ENCODE measurements around the gene DGKH.
A peak's percentile ranks its signal among the peaks of the same experiment; 100 is the strongest.
"Not testable (repeated sequence)": the region's sequence is repeated elsewhere in the genome, so short reads cannot be mapped to it uniquely, and the experiment has no call there.

Gene DGKH

DNA sequence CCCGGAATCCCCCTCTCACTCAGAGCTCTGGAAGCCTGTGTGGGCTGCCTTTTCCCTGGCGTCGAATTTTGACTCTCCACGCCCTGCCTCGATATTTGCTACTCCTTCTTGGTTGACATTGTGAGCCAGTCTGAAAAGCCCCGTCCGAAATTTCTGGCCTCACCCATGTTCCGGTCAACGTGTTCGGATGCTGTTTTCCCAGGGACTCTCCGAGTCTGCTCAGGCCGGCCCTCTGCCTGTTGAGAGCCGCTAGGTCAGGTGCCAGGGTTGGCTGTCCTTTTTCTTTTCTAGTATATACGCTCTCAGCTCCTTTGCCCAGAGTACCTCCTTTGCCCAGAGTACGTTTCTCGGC, 6.8 kb upstream of the DGKH start:
- peak; percentile 8 for DNase-seq

DNA sequence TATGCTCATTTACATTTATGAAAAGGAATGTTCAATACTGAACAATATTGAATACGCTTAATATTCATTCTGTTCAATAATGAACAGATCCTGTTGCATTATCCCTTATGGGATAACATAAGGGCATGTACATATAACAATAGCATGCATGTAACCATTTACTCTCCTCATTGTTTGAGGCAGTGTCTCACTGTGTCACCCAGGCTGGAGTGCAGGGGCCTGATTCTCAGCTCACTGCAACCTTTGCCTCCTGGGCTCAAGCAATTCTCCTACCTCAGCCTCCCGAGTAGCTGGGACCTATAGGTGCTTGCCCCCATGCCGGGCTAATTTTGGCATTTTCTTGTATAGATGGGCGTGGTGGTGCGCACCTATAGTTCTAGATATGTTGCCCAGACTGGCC, 4.8 kb upstream of the DGKH start:
- no peak for DNase-seq

DNA sequence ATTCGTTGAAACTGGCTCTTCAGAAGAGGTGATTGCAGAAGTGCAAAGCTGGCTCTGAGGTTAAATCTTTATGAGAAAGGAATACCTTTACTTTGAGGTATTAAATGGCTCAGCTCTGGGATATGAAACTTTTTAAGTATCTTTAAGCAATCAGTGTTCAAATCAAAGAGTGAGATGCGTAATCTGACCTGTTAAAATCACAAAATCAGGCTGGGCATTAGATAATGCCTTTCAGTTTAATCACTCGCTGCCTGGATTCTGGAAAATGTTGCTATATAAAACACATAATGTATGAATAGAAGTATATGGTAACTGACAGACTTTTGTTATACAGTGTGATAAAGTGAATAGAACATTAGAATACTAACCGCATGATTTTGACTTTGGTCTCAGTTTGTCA, 2.0 kb upstream of the DGKH start:
- DNase-seq: no peak

DNA sequence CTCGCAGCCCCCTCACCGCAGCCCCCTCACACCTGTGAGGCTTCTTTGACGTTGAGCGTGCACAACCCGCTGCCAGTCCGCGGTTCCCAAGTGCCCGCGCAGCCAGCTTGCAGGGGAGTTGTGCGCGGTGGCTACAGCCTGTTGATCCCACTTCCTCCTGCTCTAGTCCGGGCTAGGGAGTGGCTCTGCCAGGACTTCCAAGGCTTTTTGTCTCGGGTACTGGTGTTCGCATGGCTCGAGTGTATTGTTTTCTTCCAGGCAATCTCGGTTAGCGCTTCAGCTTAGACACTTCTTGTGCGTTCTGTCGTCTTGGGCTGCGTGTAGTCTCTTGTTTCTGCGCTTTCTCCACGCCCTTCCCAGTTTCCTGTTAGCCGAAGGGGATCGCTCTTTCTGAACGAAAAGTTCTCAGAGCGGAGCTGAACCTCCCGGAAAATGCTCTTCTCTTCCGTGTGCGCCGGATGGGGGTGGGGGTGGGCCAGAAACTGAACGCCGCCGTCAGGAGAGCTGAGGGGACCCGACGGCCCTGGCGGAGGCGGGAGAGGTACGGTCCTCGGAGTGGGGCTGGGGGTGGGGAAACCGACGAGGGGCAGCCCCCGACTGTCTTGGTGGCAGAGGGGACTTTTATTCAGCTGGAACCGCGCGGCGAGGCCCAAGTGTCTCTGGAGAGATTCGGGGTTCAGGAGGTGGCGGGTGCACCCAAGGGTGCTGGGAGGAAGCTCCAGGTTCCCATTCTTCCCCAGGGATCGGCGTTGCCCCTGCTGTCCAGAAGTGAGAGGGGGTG, 697 bp upstream of the DGKH start:
- no peak for DNase-seq

DNA sequence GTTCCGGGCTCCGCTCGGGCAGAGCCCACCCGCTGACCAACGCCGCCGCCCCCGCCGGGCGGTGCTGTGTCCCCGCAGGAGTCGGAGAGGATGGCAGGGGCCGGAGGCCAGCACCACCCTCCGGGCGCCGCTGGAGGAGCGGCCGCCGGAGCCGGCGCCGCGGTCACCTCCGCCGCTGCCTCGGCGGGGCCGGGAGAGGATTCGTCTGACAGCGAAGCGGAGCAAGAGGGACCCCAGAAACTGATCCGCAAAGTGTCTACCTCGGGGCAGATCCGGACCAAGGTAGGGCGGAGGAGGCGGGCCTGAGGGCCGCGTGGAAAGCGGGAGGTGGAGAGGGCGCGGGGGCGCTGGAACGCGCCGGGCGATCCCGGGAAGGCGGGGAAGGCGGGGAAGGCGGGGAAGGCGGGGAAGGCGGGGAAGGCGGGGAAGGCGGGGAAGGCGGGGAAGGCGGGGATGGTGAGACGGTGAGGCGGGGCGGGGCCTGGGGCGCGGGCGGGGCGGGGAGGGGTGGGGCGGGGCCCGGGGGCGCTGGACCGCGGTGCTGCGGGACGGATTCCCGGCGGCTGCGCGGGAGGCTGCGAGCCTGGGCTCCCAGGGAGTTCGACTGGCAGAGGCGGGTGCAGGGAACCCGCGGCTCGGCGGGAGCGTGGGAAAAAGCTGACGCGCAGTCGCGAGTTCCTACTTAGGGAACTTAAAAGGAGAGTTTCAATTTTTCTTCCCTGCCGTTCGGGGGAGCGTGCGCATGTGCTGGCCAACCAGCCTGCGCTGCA, 421 bp downstream of the DGKH start:
- DNase-seq: no peak

DNA sequence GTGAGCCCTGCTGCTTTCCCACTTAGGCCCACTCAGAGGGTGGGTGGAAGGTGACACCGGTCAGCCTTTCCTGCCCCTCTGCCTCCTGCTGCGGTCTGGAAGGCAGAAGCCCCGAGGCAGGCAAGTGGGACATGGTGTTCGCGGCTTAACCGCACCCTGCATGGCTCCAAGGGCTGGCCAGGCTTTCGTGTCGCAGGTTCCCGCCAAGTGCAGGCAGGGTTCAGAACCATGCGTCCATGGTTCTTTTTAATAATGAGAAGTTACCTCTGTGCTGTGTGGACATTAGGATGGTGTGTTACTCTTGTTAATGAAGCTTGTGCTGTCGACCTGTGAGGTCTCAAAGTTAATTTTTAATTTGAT, 986 bp downstream of the DGKH start:
- DNase-seq: no peak

DNA sequence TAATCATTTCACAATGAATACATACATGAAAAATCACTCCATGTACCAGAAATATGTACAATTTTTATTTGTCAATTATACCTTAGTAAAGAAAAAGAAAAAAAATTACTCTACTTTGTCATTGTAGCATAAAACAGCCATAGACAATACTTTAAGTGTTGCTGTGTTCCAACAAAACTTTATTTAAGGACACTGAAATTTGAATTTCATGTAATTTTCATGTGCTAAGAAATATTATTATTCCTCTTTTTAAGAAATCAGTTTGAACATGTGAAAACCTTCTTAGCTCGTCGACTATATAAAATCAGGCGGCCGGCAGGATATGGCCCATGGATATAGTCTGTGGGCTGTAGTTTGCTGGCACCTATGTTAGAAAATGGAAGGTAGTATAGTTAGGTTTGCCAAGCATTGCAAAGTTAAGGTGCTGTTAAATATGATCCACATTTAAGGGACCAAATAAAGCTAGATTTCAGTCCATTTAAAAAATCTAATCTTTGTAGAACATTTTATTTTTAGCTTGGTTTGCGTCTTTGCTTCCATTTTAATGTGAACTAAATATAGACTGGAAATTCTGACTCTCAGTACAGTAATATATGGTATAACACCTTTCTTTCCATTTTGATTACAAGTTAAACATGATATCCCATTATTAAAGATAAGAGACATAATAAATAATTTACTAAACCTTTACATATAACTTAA, 6.5 kb downstream of the DGKH start:
- DNase-seq: no peak

DNA sequence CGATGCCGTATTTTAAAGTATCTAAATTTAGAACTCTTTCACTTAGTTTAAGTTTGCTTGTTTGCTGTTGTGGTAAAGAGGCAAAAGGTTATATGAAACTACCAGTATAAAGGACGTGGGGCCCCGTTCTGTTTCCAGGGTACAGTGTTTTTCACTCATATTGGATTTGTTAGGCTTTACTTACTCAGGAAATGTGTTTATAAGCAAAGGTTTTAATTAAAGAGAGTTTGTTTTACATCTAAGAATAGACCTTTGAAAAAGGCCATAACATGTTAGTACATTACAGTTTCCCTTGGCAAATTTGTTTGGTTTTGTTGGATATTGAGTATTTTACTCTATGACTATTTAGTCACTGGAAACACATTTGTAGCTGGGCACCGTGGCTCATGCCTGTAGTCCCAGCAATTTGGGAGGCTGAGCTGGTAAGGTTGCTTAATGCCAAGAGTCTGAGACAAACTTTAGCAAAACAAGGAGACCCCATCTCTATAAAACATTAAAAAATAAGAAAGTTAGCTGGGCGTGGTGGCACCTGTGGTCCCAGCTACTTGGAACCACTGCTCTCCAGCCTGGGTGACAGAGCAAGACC, 7.1 kb downstream of the DGKH start:
- no peak for DNase-seq

DNA sequence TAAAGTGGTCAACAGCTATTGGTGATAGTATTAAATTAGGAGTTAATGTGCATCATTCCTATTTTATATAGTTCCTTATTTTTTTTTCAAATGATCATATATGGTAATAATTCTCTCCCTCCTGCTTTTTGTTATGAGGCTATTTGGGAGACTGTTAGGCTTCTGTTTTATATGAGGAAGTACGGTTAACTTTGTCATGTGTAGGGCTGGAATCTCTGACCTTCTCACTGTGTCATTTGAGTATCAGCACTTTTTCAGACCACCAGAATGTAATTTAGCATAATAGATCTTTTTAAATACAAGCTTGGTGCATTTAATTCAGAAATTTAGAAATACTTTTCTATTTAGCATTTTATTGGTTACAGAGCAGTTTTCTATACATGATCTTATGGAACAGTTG, 7.7 kb downstream of the DGKH start:
- no peak for DNase-seq

DNA sequence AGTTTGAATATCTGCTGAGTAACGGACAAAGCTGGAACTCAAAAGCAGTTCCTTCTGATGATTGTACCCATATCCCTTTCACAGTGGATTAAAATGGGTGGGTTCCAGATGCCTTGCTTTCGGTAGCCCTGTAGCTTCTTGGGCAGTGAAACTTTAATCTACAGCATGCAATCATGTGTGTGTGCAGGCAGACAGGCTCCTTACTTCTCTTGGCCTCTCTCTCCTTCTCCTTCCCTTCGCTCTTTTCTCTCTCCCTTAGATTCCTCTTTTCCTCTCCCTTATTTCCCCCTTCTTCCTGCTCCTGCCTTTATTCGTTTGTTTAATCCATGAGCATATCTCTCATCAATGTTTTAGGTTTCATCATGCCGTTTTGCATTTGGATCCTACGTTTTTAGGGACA, 8.1 kb downstream of the DGKH start:
- no peak for DNase-seq

DNA sequence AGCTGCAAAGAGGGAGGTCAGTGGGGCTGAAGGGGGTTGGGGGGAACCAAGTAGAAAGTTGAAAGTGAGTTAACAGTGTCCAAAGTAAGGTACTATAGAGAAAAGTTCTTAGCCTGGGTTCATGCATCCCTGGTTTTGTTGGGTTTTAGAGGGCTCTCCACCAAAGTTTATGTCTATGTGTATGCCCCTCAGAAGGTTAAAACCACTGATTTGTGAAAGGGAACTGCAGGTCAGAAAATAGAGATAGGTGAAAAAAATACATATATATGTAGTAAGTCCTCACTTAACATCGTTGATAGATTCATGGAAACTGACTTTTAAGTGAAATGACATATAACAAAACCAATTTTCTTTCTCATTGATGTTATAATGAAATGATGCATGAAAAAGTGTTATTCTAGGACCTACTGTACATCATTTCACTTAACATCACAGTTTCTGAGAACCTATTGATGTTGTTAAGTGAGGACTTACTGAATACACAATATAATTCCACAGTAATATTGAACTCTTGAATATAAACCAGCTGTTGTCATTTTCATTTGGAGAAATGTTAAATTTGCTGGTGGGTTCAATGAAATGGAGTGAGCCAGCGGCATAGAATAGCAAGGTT, 9.6 kb downstream of the DGKH start:
- DNase-seq: no peak

DNA sequence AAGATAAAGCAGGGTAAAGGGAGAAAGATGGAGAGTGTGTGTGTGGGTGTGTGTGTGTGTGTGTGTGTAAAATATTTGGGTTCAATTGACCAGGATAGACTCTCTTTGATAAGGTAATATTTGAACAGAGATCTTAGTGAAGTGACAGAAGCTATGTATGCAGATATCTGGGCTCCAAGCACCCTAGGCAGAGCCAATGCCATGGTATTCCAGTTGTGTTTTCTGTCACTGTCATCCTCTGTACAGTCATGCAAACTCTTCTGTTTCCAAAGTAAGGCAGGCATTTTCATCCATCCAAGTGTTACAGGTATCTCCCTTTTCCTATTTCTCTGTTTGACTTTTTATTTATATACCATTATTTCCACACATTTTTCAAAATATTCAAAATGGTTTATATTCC, 13.5 kb downstream of the DGKH start:
- DNase-seq: no peak

DNA sequence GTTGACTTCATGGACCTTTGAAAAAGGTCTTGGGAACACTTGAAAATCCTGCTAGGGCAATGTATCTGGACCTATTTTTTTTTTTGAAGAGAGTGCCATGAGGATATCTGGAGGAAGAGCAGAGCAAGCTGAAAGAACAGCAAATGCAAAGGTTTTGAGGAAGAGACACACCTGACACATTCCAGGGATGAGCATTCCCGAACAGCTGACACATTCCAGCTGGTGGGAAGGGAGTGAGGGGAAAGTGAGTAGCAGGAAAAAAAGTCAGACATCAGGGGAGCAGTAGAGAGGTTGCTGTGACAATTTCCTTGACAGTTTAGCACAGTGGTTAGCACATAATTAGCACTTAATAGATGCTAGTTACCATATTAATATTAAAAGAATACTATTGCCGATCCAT, 14.7 kb downstream of the DGKH start:
- DNase-seq: no peak

DNA sequence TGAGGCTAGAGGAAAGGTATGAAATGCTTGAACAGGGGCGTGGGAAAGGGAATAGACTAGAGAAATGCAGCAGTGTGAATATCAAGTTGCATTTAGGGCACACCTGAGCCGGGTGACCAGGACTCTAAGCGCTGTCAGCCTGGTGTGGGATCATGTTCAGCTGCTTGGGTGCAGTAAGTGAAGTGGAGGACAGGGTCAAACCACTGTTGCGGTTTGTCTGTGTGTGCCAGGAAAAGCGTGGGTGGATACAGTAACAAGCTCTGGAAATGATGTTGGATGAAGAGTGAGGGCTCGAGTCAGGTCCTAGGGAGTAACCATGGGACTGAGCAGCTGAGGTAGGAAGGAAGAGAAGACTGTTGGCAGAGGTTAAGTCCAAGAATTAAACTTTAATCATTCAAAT, 15.8 kb downstream of the DGKH start:
- DNase-seq: no peak

DNA sequence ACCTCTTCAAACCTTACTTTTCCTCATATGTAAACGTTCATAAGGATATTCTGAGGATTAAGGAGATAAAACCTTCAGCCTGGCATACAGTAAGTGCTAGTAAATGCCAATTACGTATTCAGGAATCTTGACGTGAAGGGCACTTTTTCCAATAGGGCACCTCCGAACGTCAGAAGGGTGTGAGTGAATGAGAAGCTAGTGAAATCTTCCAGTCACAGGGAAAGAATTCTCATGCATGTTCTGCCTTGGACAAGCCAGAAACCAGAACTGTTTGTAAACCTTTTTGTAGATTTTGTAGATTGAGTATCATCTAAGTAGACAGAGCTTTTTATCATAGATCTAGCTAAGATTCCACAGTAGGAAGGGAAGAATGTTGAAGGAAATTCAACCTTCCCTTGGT, 16.5 kb downstream of the DGKH start:
- no peak for DNase-seq

DNA sequence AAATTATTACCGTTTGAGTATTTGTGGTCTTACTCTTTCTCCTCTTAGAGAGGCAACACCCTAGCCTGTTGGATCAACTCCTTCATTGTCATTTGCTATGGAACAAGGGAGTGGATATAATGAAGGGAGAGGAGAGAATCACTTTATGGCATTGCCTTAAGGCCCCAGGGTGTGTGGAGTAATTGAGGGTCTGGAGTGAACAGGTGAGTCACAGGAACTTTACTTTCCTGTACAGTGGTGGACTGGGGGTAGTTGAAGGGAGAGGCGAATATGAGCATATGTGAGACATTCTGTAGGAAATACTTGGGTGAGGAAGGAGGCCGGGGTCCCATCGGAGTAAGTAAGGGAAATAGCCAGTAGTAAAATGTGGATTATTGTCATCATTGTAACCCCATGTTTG, 17.0 kb downstream of the DGKH start:
- no peak for DNase-seq

DNA sequence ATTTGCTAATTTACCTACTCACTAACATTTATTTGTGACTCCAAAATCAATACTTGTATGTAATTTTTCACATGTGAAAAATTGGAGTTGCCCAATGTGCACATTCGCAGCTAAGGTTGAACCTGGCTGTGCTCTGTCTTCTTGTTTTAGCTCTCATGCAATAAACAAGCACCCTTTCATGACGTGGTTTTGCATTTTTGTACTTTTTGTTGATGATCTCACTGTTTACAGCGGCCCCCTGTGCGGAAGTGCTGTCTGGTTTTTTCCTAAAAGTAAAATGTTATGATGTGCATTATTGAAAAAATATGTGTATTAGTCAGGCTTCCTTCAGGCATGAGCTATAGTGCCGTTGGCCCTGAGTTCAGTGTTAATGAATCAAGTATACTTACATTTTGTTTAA, 18.1 kb downstream of the DGKH start:
- no peak for DNase-seq

DNA sequence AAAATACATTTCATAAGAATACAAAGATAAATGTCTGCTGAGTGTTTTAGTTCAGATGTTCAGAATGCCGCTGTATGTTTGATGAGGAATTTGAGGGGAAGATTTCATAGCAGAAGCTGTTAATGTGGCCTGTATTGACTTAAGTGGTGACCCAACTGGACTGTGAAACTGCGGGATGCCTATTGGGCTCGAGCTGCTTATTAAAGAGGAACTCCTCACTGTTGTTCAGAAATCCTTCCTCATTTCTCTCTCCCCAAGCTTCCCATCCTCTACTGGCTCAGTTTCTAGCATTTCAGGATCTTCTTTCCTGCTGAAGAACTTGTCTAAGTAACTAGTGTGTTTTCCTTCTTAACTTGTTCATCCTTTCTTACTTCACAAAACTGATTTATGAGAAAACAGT, 20.4 kb downstream of the DGKH start:
- DNase-seq: no peak

DNA sequence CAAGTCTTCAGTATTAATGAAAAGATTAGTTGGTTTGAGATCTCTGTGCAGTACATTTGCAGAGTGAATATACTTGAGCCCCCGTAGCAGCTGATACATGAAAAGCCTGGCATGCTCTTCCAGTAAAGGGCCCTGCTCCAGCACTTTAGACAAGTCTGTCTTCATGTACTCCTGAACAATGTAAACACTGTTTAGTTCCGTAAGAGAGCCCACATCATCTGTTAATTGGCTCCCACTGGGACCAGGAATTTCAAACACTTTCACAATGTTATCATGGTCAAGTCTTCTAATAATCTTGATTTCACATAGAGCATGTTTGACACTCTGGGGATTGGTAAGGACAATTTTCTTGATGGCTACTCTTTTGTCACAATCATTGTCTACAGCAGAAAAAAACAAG, 22.2 kb downstream of the DGKH start:
- not testable (repeated sequence) for DNase-seq

DNA sequence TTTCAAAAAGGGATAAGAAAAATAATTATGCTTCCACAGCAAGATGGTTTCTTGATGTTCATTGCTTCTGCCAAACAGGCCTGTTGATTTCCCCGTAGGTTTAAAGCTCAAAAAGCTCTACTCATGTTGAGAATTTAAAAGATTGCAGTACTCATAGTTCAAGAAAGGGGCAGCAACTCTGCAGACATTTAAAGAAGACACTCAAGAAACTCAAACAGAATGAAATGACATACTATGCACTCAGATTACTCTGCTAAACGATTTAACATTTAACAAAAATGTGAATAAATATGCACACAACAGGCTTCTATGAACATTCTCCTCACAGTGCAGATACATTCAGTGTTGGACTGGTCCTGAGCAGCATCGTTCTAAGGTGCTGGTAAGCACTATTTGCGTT, 22.7 kb downstream of the DGKH start:
- DNase-seq: not testable (repeated sequence)

DNA sequence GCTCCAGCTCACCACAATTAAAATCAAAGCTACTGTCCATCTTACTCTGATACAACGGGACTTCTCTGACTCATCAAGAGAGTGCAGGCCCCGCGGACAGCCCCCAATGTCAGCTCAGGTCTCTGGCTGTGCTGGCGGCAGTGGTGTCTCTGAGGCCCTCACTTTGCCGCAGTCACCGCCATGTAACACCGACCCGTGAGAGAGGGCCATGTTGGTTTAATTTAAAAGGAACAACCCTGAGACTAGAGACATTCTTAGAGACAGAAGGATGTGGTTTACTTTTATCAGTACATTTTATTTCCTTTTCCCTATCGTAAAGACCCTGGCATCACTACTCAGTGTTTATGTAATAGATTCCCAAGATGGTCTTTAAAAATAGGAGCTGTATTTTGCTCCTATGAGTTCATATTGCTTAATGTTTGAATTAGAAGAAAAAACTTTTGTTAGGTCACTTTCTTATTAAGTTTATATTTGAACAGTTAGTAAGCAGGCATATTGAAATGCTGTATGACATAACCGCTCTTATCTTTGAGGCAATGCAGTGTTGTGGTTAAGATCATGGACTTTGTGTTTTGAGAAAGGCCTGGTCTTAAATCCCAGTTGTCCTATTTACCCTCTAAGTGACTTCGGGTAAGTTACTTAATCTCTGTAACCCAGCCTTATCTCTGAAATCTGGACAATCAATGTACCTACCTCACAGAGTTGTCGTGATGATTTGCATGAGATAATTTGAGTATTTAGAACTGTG, 23.4 kb downstream of the DGKH start:
- DNase-seq: no peak

DNA sequence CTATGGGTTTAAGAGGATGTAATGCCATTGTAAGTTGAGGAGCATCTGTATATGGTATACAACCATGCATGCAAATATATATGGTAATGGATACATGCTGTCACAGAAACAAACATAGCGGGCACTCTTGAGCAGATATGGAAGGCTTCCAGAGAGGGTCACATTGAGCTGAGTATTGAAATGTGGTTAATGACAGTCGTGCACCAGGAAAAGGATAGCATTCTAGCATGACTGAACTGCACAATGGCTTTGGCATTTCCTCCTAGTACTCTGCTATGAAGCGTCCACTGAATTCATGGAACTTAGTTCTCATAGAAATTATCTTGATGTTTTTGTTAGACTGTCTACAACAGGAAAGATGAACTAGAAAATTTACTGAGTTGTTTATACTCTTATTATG, 25.2 kb downstream of the DGKH start:
- no peak for DNase-seq

DNA sequence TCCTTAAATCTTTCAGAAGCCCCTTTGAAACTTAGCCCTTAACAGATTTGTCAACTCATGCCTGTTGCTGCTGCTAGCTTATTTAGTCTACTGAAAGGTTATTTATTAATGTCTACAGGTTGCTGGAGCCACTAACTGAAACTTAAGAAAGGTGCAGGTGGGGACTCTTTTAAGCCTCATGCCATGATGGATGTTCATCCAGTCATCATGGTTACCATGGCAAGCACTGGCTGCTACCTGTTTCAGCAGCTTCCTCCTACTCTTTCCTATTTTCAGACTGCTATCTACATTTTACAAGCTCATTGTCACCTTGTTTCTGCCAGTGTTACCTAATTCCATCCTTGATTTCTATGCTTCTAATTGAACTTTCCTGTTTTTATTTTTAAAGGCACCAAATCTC, 27.1 kb downstream of the DGKH start:
- DNase-seq: no peak
